Activated T-helper 9 cell treated with anti-CD3 and anti-CD28 coated beads, Interleukin-2, amount 50 U/mL, for 16 hours (primary cell): ENCODE results near the gene MLC1.

Experiments used
- DNase-seq: peaks from one replicate; pipeline ENCODE4 v3.0.0-alpha.2; 2020; ENCODE audit warnings: low read depth

MLC1 gene

GRCh38 chr22:50085211-50085972, at the start of gene MLC1:
MLC1 (minus strand) TSS chr22:50085426; CDS start chr22:50084902, 524 bp downstream.
- no peak for DNase-seq

GRCh38 chr22:50134481-50134880, 49.3 kb upstream of the MLC1 start:
- no peak for DNase-seq

GRCh38 chr22:50131894-50132293, 46.7 kb upstream of the MLC1 start:
- no peak for DNase-seq

GRCh38 chr22:50129121-50129736, 44.0 kb upstream of the MLC1 start:
- no peak for DNase-seq

- DNase-seq = no peak
These were observed 39.8 kb upstream of the MLC1 start for GRCh38 chr22:50125029-50125428.

- DNase-seq = no peak
These were observed 37.9 kb upstream of the MLC1 start for GRCh38 chr22:50123119-50123518.

- DNase-seq = no peak
These were observed 36.0 kb upstream of the MLC1 start for GRCh38 chr22:50121202-50121740.

- DNase-seq = no peak
These were observed 34.6 kb upstream of the MLC1 start for GRCh38 chr22:50119768-50120251.

- no peak for DNase-seq
These were observed 34.0 kb upstream of the MLC1 start for GRCh38 chr22:50119169-50119767.

- DNase-seq = no peak
These were observed 33.4 kb upstream of the MLC1 start for GRCh38 chr22:50118557-50119168.

GRCh38 chr22:50118129-50118528, 32.9 kb upstream of the MLC1 start:
- no peak for DNase-seq

- DNase-seq = no peak
These were observed 32.0 kb upstream of the MLC1 start for GRCh38 chr22:50117168-50117762.

- DNase-seq = no peak
These were observed 30.5 kb upstream of the MLC1 start for GRCh38 chr22:50115693-50116092.

GRCh38 chr22:50114221-50115021, 29.2 kb upstream of the MLC1 start:
- DNase-seq = no peak

- DNase-seq = no peak
These were observed 27.2 kb upstream of the MLC1 start for GRCh38 chr22:50112151-50113118.

GRCh38 chr22:50111056-50111455, 25.8 kb upstream of the MLC1 start:
- DNase-seq = no peak

- no peak for DNase-seq
These were observed 22.3 kb upstream of the MLC1 start for GRCh38 chr22:50107529-50107928.

- DNase-seq = no peak
These were observed 20.2 kb upstream of the MLC1 start for GRCh38 chr22:50105208-50106100.

- DNase-seq = no peak
These were observed 18.9 kb upstream of the MLC1 start for GRCh38 chr22:50104141-50104544.
